Ascending aorta (tissue), 2 donors: ENCODE measurements around the gene LGALS4. TPM values are rescaled to one million over a fixed set of nuclear protein-coding genes. Genes with fewer than 3 reads are reported as not detected.

ENCODE experiments used
- DNase-seq, 2 donors: peaks; one replicate each; pipeline ENCODE4 v3.0.0-alpha.2; 2019; ENCODE audit warnings: low spot score in 2 of 2
- H3K27ac ChIP-seq, 2 donors: fragments of 200-600 bp; sonication (generic); one replicate each; pipeline ENCODE4 v1.5.1; 2016 to 2017; ENCODE audit warnings: mild to moderate bottlenecking in 1 of 2
- H3K27me3 ChIP-seq: fragments of 200-600 bp; sonication (generic); one replicate; pipeline ENCODE4 v1.5.1; 2017
- H3K36me3 ChIP-seq, 2 donors: fragments of 200-600 bp; sonication (generic); one replicate each; pipeline ENCODE4 v1.5.1; 2016
- H3K4me1 ChIP-seq, 2 donors: fragments of 200-600 bp; sonication (generic); one replicate each; pipeline ENCODE4 v1.5.1; 2016 to 2017; ENCODE audit warnings: mild to moderate bottlenecking in 1 of 2
- H3K4me3 ChIP-seq, 2 donors: fragments of 200-600 bp; sonication (generic); one replicate each; pipeline ENCODE4 v1.5.1; 2016 to 2017; ENCODE audit warnings: mild to moderate bottlenecking in 1 of 2
- H3K9me3 ChIP-seq, 2 donors: fragments of 200-600 bp; sonication (generic); one replicate each; pipeline ENCODE4 v1.5.1; 2016
- CTCF ChIP-seq, 3 experiments: fragments of 200-600 bp in 2 of 3; fragments of 450-650 bp in 1 of 3; sonication (generic) in 2 of 3; IDR thresholded peaks; one replicate each; pipeline ENCODE4 v1.5.1; 2016 to 2019; ENCODE audit warnings: antibody characterized with exemption in 3 of 3, mild to moderate bottlenecking in 1 of 3, moderate library complexity in 1 of 3
- intact Hi-C: fragments of 100-400 bp; cut with DNase I; formaldehyde crosslinking; loops from one replicate; pipeline ENCODE4 v1.15.1; 2023
- total RNA-seq: library from RNA; depleted of rRNA; stranded (reverse); fragments of >200 nt; gene quantifications from one replicate; pipeline ENCODE4 v1.1.0, GENCODE V29; 2016

The LGALS4 gene
- total RNA-seq, 1 donor from 2014 or later: not detected

- DNase-seq: peak in 1 of 2 donors; percentile 100
- TF ChIP-seq CTCF (IDR thresholded peaks at IDR 0.05): peak; percentile 2 to 34 (median 31)
- Histone ChIP-seq H3K36me3 (peaks cover 26 to 27% of the 10 kb centered on the region in 2 donors), H3K27ac (peak within 1 kb of the TSS; percentile 98 to 100), H3K4me3 (peak within 1 kb of the TSS; percentile 81 to 98), H3K27me3 (no peaks in the 10 kb centered on the region), H3K4me1 (peaks cover 16 to 41% of the 10 kb centered on the region in 2 donors), H3K9me3 (no peaks in the 10 kb centered on the region)
- intact Hi-C loops: loop anchor here (1.0 to 5.0 kb wide), 12 partner anchors 19 to 553 kb away; partner anchors contain the start of genes ACTN4, ECH1, EIF3K and FAM98C
Measured at GRCh38 chr19:38849860-38850435, 37.2 kb upstream of the LGALS4 start, which contains the start of gene HNRNPL. HNRNPL (minus strand) TSS chr19:38849986; CDS start chr19:38849966, 20 bp downstream.

- peak in 1 of 3 experiments; percentile 25 for TF ChIP-seq CTCF (IDR thresholded peaks at IDR 0.05)
- no peaks in the 10 kb centered on the region for H3K9me3 ChIP-seq
- intact Hi-C loops: loop anchor here (1.0 to 5.0 kb wide), 2 partner anchors 81 to 117 kb away; partner anchors contain the start of genes MRPS12 and SARS2
- peak overlapping the region; percentile 81 to 98 for H3K4me3 ChIP-seq
- peaks cover 32 to 34% of the 10 kb centered on the region in 2 donors for H3K36me3 ChIP-seq
- H3K27ac ChIP-seq: peak overlapping the region; percentile 98 to 100
- H3K4me1 ChIP-seq: peaks cover 16 to 41% of the 10 kb centered on the region in 2 donors
- H3K27me3 ChIP-seq: no peaks in the 10 kb centered on the region
- peak; percentile 82 to 97 for DNase-seq
Measured at GRCh38 chr19:38849147-38849859, 36.6 kb upstream of the LGALS4 start.

- no peak for TF ChIP-seq CTCF (IDR thresholded peaks at IDR 0.05)
- H3K27ac ChIP-seq: peak overlapping the region; percentile 98 to 100
- peaks cover 16 to 46% of the 10 kb centered on the region in 2 donors for H3K4me1 ChIP-seq
- intact Hi-C loops: loop anchor here (1.0 to 5.0 kb wide), 2 partner anchors 82 to 116 kb away; partner anchors contain the start of genes MRPS12 and SARS2
- H3K36me3 ChIP-seq: peaks cover 40 to 42% of the 10 kb centered on the region in 2 donors
- no peak for DNase-seq
- no peaks in the 10 kb centered on the region for H3K9me3 ChIP-seq
- peak overlapping the region; percentile 81 to 98 for H3K4me3 ChIP-seq
- H3K27me3 ChIP-seq: no peaks in the 10 kb centered on the region
Measured at GRCh38 chr19:38848299-38849146, 35.8 kb upstream of the LGALS4 start.

GRCh38 chr19:38846097-38846496 lies 33.4 kb upstream of the LGALS4 start:
- Histone ChIP-seq H3K9me3 (no peaks in the 10 kb centered on the region), H3K27ac (no peak overlapping the region), H3K4me1 (peaks cover 12 to 39% of the 10 kb centered on the region in 2 donors), H3K27me3 (no peaks in the 10 kb centered on the region), H3K36me3 (peaks cover 64 to 66% of the 10 kb centered on the region in 2 donors), H3K4me3 (no peak overlapping the region)
- DNase-seq: no peak
- TF ChIP-seq CTCF (IDR thresholded peaks at IDR 0.05): no peak
- intact Hi-C loops: loop anchor here (5.0 kb wide), 1 partner anchor 114 kb away; no protein-coding TSS in a partner anchor

GRCh38 chr19:38845374-38846024 lies 32.8 kb upstream of the LGALS4 start:
- no peak for TF ChIP-seq CTCF (IDR thresholded peaks at IDR 0.05)
- no peaks in the 10 kb centered on the region for H3K27me3 ChIP-seq
- no peak overlapping the region for H3K27ac ChIP-seq
- H3K4me3 ChIP-seq: no peak overlapping the region
- DNase-seq: no peak
- H3K4me1 ChIP-seq: peaks cover 9 to 37% of the 10 kb centered on the region in 2 donors
- no peaks in the 10 kb centered on the region for H3K9me3 ChIP-seq
- intact Hi-C loops: loop anchor here (5.0 kb wide), 1 partner anchor 113 kb away; no protein-coding TSS in a partner anchor
- H3K36me3 ChIP-seq: peaks cover 70 to 71% of the 10 kb centered on the region in 2 donors
